ENCODE results near the gene PAQR5.

PAQR5 gene

GRCh38 chr15:69357773-69358771 is 59.4 kb downstream of the PAQR5 start:
- no peak overlapping the region for H3K4me3 ChIP-seq (replicated peaks; ENCODE audit: low read depth, low read length)
- no peaks in the 10 kb centered on the region for H3K36me3 ChIP-seq (ENCODE audit: control insufficient read depth, insufficient read depth, low read length)
- TF ChIP-seq, protein P1, sequence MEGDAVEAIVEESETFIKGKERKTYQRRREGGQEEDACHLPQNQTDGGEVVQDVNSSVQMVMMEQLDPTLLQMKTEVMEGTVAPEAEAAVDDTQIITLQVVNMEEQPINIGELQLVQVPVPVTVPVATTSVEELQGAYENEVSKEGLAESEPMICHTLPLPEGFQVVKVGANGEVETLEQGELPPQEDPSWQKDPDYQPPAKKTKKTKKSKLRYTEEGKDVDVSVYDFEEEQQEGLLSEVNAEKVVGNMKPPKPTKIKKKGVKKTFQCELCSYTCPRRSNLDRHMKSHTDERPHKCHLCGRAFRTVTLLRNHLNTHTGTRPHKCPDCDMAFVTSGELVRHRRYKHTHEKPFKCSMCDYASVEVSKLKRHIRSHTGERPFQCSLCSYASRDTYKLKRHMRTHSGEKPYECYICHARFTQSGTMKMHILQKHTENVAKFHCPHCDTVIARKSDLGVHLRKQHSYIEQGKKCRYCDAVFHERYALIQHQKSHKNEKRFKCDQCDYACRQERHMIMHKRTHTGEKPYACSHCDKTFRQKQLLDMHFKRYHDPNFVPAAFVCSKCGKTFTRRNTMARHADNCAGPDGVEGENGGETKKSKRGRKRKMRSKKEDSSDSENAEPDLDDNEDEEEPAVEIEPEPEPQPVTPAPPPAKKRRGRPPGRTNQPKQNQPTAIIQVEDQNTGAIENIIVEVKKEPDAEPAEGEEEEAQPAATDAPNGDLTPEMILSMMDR (IDR thresholded peaks at IDR 0.05; ENCODE audit: insufficient read depth, low read length, poor library complexity, severe bottlenecking), result no peak
- no peaks in the 10 kb centered on the region; the same call in 1 of the 2 replicates for H3K27me3 ChIP-seq (replicated peaks; ENCODE audit: control insufficient read depth, insufficient read depth, low read length)
- no peak for DNase-seq (ENCODE audit: extremely low read depth, insufficient read length)

GRCh38 chr15:69358850-69359249 is 60.1 kb downstream of the PAQR5 start:
- Histone ChIP-seq H3K4me3 (replicated peaks; ENCODE audit: low read depth, low read length) (no peak overlapping the region), H3K27me3 (replicated peaks; ENCODE audit: control insufficient read depth, insufficient read depth, low read length) (no peaks in the 10 kb centered on the region), H3K36me3 (ENCODE audit: control insufficient read depth, insufficient read depth, low read length) (no peaks in the 10 kb centered on the region)
- no peak for DNase-seq (ENCODE audit: extremely low read depth, insufficient read length)
- TF ChIP-seq, protein P1 (IDR thresholded peaks at IDR 0.05; ENCODE audit: insufficient read depth, low read length, poor library complexity, severe bottlenecking), result no peak

- H3K36me3 ChIP-seq (ENCODE audit: control insufficient read depth, insufficient read depth, low read length), result no peaks in the 10 kb centered on the region
- no peaks in the 10 kb centered on the region for H3K27me3 ChIP-seq (replicated peaks; ENCODE audit: control insufficient read depth, insufficient read depth, low read length)
- TF ChIP-seq, protein P1 (IDR thresholded peaks at IDR 0.05; ENCODE audit: insufficient read depth, low read length, poor library complexity, severe bottlenecking), result no peak
- no peak overlapping the region for H3K4me3 ChIP-seq (replicated peaks; ENCODE audit: low read depth, low read length)
- no peak for DNase-seq (ENCODE audit: extremely low read depth, insufficient read length)
Observed at GRCh38 chr15:69359722-69360121, 61.0 kb downstream of the PAQR5 start.

DNA sequence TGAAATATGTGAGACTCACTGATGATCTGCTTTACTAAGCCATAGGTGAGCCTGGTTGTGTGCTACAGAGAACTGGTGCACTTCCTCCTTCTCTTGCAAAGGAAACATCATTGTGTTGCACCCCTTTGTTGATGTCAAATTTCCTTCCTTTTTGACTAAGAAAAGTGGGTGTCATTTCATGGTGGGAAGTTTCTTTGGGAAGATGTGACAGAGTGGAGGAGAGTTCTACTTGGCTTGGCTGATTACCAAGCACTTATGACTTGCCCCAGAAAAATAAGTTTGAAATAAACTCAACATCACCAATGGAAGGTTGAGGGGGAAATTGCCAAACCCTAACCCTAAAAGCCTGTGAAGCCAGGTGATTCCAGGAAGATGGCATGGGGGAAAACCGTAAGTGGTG is 61.9 kb downstream of the PAQR5 start:
- no peaks in the 10 kb centered on the region for H3K36me3 ChIP-seq (ENCODE audit: control insufficient read depth, insufficient read depth, low read length)
- H3K4me3 ChIP-seq (replicated peaks; ENCODE audit: low read depth, low read length), result no peak overlapping the region
- no peaks in the 10 kb centered on the region for H3K27me3 ChIP-seq (replicated peaks; ENCODE audit: control insufficient read depth, insufficient read depth, low read length)
- TF ChIP-seq, protein P1 (IDR thresholded peaks at IDR 0.05; ENCODE audit: insufficient read depth, low read length, poor library complexity, severe bottlenecking), result no peak
- no peak for DNase-seq (ENCODE audit: extremely low read depth, insufficient read length)

DNA sequence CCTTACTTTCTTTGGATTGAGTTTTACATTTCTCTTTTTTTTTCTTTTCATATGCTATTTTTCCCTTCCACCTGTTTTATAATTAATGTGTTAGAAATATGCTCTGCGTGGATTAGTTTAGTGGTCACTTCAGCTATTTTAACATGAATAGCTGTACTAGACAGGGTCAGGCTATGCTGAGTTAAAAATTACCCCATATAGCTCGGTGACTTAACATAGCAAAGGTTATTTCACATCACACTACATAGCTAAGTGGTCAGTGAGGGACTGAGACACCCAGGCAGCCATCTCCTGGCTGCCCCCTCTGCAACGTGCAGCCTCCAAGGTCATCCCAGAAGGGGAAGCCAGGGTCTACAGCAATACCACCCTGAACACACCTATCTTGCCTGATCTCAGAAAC is 68.5 kb downstream of the PAQR5 start:
- Histone ChIP-seq H3K27me3 (replicated peaks; ENCODE audit: control insufficient read depth, insufficient read depth, low read length) (no peaks in the 10 kb centered on the region), H3K36me3 (ENCODE audit: control insufficient read depth, insufficient read depth, low read length) (no peaks in the 10 kb centered on the region), H3K4me3 (replicated peaks; ENCODE audit: low read depth, low read length) (no peak overlapping the region)
- DNase-seq (ENCODE audit: extremely low read depth, insufficient read length), result no peak
- TF ChIP-seq, protein P1 (IDR thresholded peaks at IDR 0.05; ENCODE audit: insufficient read depth, low read length, poor library complexity, severe bottlenecking), result no peak

All from GM06990 (cell line).